GM18508 (cell line): Measurements from ENCODE around the gene TSPAN31.
"Not testable (repeated sequence)": the region's sequence is repeated elsewhere in the genome, so short reads cannot be mapped to it uniquely, and the experiment has no call there.

Experiments
- ATAC-seq: cut with Tn5 transposase; IDR thresholded peaks from one replicate; pipeline ENCODE4 v1.9.1; 2021; ENCODE audit warnings: moderate number of reproducible peaks; ENCODE audit not compliant: insufficient read depth, unreplicated experiment

The TSPAN31 gene

DNA sequence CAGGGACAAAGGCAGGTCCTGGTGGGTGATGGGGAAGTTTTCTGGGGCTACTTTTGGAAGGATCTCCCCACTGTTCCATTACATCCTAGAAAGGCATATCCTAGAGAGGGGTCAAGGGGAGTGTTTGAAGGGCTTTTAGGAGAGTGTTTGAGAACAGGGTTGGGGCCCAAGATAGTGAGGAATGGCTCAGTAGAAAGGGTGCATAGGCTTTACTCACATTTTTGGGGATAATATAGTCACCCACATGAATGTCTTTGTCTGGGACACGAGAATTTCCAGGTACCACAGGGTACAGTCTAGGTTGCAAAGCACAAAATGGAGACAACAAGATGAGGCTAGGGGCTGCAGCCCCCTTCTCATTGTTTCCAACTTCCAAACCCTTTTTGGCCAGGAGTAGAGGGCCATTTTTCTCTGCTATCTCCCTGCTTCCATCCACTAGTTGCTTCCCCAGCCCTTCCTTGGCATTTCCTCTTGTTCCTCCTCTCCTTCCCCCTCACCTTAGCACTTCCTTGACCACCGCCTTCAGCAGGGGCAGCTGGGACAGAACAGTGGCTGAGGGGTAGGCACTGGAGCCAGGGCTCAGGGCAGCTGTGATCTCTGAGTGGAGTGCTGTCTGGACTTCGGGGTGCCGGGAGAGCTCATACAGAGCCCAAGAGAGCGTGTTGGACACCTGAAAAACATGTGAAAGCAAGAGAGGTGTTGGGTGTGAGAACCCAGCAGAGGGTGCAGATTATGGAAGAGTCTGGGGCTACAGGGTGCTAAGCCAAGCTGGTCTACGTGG is 19.2 kb downstream of the TSPAN31 start:
- no peak for ATAC-seq

DNA sequence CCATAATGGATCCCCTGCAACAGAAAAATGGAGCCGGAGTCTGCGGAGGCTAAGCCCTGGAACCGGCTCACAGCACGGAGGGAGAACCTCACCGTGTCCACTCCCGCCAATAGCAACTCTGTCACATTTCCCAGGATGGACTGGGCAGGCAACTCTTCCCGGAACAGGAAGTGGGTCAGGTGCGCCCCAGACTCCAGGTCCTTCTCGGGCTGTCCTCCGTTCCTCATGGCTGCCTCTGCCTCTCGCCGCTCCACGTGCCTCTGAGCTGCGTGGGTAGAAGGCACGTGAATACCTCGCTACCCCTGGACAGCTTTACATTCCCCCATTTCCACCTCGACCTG is 19.8 kb downstream of the TSPAN31 start:
- ATAC-seq = no peak

DNA sequence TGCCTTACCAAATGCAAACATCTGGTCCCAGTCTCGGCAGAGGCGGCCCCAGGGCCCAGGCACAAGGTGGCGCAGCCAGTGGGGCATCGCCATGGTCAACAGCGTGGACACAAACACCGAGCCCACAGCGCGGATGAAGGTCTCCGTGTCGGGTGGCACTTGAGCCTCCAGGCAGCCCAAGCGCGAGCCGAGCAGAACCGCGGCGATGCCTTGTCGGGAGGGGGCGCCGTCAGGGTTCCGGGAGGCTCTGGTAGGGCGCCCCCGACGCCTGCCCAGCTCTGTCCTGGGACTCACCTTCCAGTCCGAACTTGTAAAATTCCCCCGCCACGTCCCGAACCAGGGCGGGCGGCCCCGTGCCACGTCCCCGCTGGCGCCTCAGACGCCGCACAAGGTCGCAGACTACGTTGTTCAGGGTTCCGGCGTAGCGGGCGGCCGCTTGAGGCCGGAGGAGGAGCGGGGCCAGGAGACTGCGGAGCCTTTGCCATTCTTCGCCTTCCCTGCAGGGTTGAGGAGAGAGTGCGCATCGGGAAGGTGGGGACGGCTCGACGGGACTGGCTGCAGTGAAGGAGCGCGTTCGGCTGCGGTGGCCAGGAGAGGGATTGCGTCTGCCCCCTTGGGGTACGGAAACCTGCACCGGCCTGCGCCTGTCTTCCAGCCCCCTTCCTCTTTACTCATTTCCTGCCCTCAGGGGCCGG is 20.3 kb downstream of the TSPAN31 start:
- no peak for ATAC-seq

DNA sequence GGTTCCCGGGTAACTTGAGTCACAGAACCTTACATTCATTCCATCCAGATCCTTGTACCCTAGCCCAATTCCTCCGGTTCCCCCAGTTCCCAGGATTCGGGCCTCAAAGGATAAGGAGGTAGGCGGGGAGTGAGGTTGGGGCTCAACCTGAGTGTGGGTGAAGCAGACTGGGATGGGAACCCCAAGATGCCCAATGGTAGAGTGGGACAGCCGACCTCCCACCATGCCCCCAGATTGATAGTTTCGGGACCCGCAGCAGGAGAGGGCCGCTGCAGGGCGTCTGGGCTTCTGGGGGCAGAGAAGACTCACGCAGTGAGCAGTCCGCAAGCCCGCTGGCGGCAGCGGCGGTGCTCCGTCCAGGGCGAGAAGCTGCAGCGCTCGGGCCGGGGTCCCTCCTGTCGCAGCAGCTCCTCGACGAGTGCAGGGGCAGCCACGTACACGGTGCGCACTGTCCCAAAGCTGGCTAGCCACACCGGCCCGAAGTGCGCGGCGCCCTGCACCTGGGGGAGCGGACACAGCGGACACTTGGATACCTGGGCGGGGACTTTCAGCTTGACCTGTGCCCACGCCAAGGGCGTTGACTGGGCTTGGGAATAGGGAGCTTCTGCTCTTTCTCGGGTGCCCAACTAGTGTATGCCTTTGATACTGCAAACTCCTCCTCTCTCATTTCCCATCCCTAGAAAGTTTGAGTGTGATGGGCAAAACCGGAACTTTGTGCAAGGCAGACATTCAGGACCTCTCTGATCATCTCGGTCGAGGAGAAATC is 21.0 kb downstream of the TSPAN31 start:
- no peak for ATAC-seq

DNA sequence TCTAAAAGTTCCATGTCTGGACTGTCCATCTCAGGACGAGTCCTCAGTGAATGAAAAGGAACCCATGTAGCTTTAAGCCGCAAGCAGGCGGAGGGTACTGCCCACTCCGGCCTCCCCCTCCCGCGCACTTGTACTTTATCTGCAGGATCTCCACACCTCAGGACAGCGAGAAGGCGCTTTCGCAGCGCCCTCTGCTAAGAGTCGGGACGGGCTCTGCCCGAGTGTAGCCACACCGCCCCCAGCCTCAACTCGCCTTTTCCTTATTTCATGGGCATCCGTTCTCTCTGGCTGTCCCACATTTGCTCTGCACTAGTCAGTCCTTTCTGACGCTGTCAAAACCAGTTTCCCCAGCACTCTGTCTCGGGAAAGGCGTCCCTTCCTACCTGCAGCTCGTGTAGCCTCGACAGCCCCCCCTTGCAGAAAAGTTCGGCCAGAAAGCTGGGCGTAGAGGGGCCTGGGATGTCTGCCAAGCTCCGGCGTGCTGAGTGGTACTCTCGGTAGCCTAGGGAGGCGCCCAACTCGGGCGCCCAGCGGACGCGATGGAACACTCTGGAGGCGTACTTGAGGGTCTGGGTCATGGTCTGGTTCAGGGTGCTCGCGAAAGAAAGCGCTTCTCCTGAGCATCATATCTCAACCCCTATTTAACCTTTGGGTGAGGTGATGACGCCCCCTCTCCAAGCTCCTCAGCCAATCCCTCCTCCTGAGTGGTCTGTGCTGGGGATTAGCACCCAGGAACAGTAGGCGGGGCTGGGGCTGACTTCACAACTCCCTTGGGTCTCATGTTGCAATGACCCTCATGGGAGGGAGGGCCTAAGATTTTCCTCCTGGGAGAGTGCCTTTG is 21.8 kb downstream of the TSPAN31 start, which contains the start of gene CYP27B1:
CYP27B1 (minus strand) TSS at position 615 of the 841 bp plus-strand sequence; CDS start at position 578, 37 bp downstream.
- ATAC-seq = no peak

DNA sequence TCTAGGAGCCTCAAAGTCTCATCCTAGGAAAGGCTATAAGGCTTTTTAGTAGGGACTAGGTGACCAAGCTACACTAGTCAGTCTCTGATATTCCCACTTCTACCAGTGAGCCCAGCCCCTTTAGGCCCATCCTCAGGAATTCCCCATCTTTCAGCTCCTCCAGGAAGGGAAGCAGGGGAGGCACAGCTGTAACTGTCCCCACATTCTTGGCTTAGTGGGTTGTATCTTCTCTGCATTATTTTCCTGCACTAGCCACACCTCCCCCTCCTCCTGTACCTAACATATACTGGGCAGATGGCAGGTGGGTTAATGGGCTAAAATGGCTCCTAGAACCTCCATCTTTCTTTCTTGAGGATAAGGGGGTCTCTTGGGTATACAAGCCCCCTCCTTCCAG is 22.5 kb downstream of the TSPAN31 start:
- ATAC-seq = no peak

DNA sequence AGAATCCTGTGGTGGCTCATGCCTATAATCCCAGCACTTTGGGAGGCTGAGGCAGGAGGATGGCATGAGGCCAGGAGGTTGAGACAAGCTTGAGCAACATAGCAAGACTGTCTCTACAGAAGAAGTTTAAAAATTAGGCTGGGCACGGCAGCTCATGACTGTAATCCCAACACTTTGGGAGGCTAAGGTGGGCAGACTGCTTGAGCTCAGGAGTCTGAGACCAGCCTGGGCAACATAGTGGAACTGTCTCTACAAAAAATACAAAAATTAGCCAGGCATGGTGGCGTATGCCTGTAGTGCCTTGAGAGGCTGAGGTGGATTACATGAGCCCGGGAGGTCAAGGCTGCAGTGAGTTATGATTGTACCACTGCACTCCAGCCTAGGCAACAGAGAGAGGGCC is 23.0 kb downstream of the TSPAN31 start:
- no peak for ATAC-seq

DNA sequence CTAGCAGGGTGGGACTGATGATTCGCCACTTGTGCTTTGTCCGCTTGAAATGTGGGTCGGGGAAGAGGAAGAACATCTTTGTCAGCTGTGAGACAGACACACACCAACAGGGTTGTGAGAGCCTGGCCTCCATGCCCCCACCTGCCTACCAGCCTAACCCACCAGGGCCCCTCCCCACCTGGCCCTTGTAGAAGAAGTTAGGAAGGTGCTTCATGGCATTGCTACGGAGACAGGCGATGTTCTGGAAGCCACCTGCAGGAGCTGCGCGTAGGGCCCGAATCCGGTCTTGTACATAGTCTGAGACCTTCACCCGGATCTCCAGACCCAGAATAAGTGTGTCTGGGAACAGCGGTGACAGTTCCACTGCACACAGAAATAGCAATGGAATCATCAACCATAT is 24.8 kb downstream of the TSPAN31 start:
- ATAC-seq = no peak

DNA sequence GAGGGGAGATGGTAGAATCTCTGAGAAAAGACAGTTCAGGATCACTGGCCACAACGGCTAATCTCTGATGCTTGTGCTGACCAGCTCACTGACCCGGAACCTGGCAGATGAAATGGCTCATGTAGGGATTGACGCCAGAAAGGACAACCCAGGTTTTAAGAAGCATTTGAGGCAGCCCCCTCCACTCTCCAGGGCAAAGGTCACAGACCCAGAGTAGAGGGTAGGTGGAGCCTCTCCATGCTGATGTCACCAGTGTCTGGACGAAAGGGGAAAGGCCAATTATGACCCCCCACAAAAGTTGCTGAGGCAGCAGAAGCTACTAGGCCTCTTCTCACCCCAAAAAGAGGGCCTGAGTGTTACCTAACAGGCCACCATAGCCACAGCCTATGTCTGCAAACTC is 25.9 kb downstream of the TSPAN31 start:
- ATAC-seq = no peak

DNA sequence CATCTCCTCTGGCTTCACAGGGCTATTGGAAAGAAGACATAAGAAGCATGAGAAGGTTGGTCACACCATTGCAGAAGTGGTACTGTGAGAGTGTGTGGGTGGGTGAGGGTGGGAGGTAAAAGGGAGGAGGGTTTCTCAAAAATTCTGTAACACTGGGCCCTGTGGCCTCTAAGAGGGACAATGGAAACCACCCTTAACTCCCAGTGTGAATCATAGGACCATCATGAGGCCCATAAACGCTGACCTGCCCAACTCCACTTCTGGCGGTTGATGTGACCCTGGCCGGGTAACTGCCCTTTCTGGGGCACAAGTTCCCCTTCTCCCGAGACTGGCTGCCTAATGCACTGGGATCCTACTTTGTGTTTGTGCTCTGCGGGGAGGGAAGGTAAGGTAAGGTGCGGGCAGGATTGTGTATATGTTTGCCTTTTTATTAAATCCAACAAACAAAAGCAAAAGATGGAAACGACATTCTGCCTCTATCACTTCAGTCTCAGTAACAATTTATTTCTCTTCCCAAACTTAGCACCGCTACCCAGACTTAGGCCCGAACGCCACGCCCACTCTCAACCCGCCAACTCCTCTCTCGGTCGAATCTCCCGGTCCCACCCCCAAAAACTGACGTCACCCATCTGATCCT is 26.5 kb downstream of the TSPAN31 start:
- peak; percentile 51 for ATAC-seq

DNA sequence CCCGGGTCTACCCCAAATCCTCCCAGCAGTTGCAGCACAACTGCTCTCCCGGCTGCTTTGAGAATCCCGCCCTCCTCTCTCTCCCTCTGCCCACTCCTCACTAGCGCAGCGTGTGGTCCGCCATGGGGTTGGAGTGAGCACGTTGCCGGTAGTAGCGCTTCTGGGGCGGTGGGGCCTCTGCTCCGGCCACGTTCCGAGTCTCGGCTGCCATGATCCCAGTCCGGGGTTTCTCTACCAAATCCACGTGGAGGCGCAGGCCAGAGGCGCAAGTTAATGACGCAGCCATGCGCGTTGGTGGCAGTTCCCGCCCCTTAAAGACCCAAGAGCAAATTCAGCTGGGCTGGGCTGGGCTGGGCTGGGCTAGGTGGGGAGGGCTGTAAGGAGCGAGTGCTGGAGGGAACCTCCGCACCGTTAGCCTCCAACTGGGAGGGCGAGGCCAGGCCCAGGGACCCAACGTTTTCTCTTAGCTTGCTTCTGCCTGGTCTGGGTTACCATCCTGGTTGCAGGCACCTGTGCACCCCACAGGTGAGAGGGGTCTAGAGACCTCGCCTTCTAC is 27.1 kb downstream of the TSPAN31 start, which contains the start of gene METTL1:
METTL1 (minus strand) TSS at position 233 of the 556 bp plus-strand sequence; CDS start at position 211, 22 bp downstream.
- ATAC-seq = peak; percentile 44

DNA sequence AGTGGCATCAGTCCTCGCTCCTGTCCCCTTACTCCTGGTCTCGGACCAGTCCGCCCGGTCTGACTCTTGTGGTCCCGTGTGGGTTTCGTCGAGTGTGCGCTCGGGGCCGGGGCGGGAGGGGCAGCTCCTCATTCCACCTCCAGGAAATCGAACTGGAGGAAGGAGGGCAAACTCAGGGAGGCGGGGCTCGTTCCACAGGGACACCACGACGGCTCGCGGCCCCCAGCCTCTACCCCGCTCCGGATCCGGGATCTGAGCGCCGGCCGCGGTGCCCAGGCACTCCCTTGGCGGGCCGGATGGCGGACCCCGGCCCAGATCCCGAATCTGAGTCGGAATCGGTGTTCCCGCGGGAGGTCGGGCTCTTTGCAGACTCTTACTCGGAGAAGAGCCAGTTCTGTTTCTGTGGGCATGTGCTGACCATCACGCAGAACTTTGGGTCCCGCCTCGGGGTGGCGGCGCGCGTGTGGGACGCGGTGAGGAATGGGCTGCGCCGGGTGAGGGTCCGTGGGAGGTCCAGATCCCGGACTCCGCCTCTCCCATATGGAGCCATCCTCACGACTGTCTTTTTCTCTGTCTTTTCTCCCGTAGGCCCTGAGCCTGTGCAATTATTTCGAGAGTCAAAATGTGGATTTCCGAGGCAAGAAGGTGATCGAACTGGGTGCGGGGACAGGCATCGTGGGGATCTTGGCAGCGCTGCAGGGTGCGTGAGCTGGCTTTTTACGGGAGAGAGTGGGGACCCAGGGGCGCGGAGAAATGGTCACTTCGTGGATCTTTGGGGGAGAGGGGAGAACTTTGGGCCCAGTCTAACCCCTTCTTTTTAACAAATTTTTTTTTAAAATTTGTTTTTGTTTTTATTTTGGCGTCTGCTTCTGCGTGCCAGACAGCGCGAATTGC is 27.8 kb downstream of the TSPAN31 start, which contains the start of gene EEF1AKMT3:
EEF1AKMT3 (plus strand) TSS at position 186 of the 894 bp plus-strand sequence; CDS start at position 297, 111 bp downstream.
- ATAC-seq = no peak

DNA sequence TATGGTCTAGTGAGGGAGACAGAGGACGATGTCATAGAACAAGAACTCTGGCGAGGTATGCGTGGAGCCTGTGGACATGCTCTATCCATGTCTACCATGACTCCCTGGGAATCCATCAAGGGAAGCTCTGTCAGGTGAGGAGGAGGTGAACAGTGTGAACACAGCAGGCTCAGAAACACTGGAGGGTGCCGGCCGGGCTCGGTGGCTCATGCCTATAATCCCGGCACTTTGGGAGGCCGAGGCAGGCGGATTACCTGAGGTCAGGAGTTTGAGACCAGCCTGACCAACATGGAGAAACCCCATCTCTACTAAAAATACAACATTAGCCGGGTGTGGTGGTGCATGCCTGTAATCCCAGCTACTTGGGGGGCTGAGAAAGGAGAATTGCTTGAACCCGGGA is 29.8 kb downstream of the TSPAN31 start:
- ATAC-seq = not testable (repeated sequence)

DNA sequence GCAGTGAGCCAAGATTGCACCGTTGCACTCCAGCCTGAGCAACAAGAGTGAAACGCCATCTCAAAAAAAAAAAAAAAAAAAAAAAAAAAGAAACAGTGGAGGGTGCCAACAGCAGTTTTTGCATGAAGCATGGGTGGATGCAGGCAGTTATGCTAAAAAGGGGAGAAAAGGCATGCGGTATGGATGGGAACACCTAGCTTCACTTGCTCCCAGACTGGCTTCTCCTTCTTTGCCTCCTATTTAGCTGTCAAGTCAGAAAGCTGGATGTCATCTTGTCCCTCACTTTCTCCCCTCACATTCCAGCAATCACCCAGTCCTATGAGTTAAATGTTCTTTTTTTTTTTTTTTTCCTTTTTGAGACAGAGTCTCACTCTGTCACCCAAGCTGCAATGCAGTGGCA is 30.2 kb downstream of the TSPAN31 start:
- ATAC-seq = no peak

DNA sequence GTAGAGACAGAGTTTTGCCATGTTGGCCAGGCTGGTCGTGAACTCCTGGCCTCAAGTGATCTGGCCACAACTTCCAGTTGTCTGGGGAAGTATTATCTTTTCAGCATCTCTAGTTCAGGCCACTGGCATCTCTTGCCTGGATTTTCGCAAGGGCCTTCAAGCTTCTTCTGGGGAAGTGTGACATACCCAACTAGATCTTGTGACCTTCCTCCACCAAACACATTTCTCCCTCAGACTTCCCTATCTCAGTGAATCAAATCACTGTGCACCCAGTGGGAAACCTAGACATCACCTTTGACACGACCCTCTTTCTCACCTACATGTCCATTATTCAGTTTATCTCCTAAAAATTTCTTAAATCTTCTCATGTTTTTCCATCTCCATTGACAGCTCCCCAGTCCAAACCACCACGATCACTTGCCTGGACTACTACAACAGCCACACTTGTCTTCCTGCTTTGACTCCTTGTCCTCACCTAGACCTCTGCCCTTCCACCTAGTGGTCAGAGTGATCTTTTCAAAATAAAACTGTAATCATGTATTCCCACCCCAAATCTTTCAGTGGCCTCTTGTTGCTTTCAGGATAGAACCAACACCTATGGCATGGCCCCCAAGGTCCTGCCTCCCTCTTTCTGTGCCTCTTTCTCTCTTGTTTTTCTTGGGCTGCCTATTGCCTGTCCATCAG is 30.9 kb downstream of the TSPAN31 start:
- ATAC-seq = no peak

DNA sequence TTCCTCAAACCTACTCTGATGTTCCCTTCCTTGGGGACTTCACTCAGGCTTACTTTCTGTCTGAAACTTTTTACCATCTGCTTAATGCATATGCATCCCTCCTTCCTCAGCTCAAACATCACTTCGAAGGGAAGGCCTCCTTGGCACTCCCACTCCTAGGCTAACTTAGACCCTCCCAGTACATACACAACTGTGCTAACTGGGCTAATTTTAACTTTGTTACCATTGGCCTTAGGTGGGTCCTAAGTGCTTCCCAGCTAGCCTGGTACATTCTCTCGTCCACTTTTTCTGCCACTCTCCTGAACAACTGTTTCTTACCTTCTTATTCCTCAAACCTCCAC is 31.4 kb downstream of the TSPAN31 start:
- ATAC-seq = no peak

DNA sequence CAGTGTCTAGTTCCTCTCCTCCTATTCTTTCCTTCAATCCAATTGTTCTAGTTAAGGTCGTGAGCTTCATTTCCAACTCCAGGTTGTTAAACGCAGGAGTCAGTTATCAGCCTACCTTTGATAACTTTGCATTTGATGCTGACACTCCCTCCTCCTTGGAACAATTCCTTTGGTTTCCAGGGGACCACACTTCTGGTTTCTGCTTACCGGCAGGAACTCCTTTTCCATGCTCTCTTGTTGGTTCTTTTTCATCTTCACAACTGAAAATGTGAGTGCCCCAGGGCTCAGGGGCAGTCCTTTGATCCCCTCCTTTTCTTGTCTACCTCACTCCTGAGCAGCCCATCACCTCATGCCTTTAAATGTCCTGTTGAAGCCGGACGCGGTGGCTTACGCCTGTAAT is 32.5 kb downstream of the TSPAN31 start:
- no peak for ATAC-seq

DNA sequence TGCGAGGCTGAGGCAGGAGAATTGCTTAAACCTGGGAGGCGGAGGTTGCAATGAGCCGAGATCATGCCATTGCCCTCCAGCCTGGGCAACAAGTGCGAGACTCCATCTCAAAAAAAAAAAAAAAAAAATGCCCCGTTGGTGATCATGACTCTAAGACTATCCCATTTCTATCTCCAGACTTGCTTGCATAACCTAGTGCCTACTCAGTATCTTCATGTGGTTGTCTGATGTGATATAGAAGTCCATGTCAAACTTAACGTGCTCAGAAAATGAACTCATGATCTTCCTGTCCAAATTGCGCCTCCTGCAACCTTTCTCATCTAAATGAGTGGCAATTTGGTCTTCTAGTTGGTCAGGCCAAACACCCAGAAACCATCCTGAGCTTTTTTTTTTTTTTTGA is 33.1 kb downstream of the TSPAN31 start:
- ATAC-seq = no peak
